HG02943 (cell line): ENCODE data around the gene OXLD1.
"Not testable (repeated sequence)": the region's sequence is repeated elsewhere in the genome, so short reads cannot be mapped to it uniquely, and the experiment has no call there.

Source experiments
- ATAC-seq: cut with Tn5 transposase; IDR thresholded peaks from one replicate; pipeline ENCODE4 v1.9.1; 2021; ENCODE audit warnings: mild to moderate bottlenecking, low read depth, moderate library complexity; ENCODE audit not compliant: unreplicated experiment

Gene OXLD1

GRCh38 chr17:81621494-81622130, 44.8 kb downstream of the OXLD1 start:
- no peak for ATAC-seq

GRCh38 chr17:81618307-81618706, 48.1 kb downstream of the OXLD1 start:
- not testable (repeated sequence) for ATAC-seq

- ATAC-seq, result no peak
Observed at GRCh38 chr17:81616877-81617276, 49.5 kb downstream of the OXLD1 start.

DNA sequence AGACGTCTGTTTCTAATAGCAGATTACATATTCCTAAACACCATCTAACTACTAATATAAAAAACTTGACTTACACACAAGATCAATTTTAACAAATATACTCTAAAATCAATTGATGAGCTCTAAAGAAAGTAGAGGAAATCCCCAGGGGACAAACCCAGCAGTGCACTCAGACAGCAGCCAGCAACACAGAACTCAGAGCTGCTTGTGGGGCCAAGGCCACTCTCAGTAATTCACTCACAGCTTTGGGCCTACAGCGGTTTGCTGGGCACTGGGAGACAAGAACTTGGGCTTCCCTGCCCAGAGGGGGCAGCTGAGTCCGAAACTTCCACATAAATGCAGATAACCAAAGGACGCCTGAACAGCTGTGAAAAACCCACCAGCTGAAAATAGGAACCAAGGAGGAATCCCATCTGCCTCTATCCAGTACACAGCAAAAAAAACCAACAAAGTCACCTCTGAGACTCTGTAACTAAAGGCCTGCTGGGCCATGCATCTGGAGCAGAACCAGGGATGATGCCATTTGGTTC, 50.9 kb downstream of the OXLD1 start:
- ATAC-seq, result no peak
